Uterus (tissue), 4 donors: ENCODE measurements around the gene POU2AF3. TPM values are rescaled to one million over a fixed set of nuclear protein-coding genes. Genes with fewer than 3 reads are reported as not detected.

Experiments
- DNase-seq, 2 donors: peaks; one replicate each; pipeline ENCODE4 v3.0.0-alpha.2; 2019 to 2020
- H3K27ac ChIP-seq, 2 donors: fragments of 200-600 bp; sonication (generic); 1 replicate in 1 of 2; 2 replicates in 1 of 2; pipeline ENCODE4 v1.5.1; 2016 to 2018
- H3K27me3 ChIP-seq, 2 donors: fragments of 200-600 bp; sonication (generic); one replicate each; pipeline ENCODE4 v1.5.1; 2018 to 2019; ENCODE audit warnings: control low read depth in 1 of 2
- H3K36me3 ChIP-seq, 2 donors: fragments of 200-600 bp; sonication (generic); one replicate each; pipeline ENCODE4 v1.5.1; 2019; ENCODE audit warnings: control low read depth in 1 of 2
- H3K4me1 ChIP-seq, 2 donors: fragments of 200-600 bp; sonication (generic); one replicate each; pipeline ENCODE4 v1.5.1; 2018 to 2019; ENCODE audit warnings: control low read depth in 1 of 2
- H3K4me3 ChIP-seq, 2 donors: fragments of 200-600 bp; sonication (generic); 1 replicate in 1 of 2; 2 replicates in 1 of 2; pipeline ENCODE4 v1.5.1; 2018 to 2019; ENCODE audit warnings: mild to moderate bottlenecking in 1 of 2
- H3K9me3 ChIP-seq, 2 donors: fragments of 200-600 bp; sonication (generic); one replicate each; pipeline ENCODE4 v1.5.1; 2019; ENCODE audit warnings: control low read depth in 1 of 2
- CTCF ChIP-seq, 4 experiments: fragments of 200-600 bp in 2 of 4; fragments of 450-650 bp in 2 of 4; sonication (generic) in 2 of 4; IDR thresholded peaks; one replicate each; pipeline ENCODE4 v1.5.1; 2016 to 2019; ENCODE audit warnings: antibody characterized with exemption in 4 of 4, mild to moderate bottlenecking in 2 of 4, moderate library complexity in 1 of 4
- POLR2A ChIP-seq, 2 donors: fragments of 450-650 bp; IDR thresholded peaks; one replicate each; pipeline ENCODE4 v1.6.1; 2016; ENCODE audit warnings: antibody characterized with exemption in 2 of 2, mild to moderate bottlenecking in 1 of 2, moderate library complexity in 1 of 2
- intact Hi-C: fragments of 100-400 bp; cut with DNase I; formaldehyde crosslinking; loops from one replicate; pipeline ENCODE4 v1.15.1; 2023; ENCODE audit warnings: low total_unique reads
- total RNA-seq, 4 donors: library from RNA; depleted of rRNA in 3 of 4; stranded (reverse); fragments of >200 nt in 3 of 4; gene quantifications; one replicate each; pipeline versions ENCODE4 v1.1.0 to v1.2.4, GENCODE V29; 2014 to 2023
- donor health status: DM: yes; HTN: yes; CAD: no.

Gene POU2AF3
- total RNA-seq, 4 donors from 2014 or later = 0.97 to 13.2 (median 6.2) TPM

GRCh38 chr11:111331711-111332479 lies 33.5 kb downstream of the POU2AF3 start:
- Histone ChIP-seq H3K9me3 (no peaks in the 10 kb centered on the region), H3K4me1 (peaks cover 0 to 8% of the 10 kb centered on the region in 2 donors), H3K36me3 (no peaks in the 10 kb centered on the region), H3K4me3 (no peak overlapping the region), H3K27me3 (no peaks in the 10 kb centered on the region), H3K27ac (peak overlapping the region; percentile 64 to 81)
- no peak for DNase-seq
- intact Hi-C loops = no loop called here
- TF ChIP-seq POLR2A (IDR thresholded peaks at IDR 0.05) = no peak
- TF ChIP-seq CTCF (IDR thresholded peaks at IDR 0.05) = no peak

GRCh38 chr11:111334532-111335502 lies 36.5 kb downstream of the POU2AF3 start:
- intact Hi-C loops = no loop called here
- no peak for TF ChIP-seq POLR2A (IDR thresholded peaks at IDR 0.05)
- TF ChIP-seq CTCF (IDR thresholded peaks at IDR 0.05) = no peak
- Histone ChIP-seq H3K27me3 (no peaks in the 10 kb centered on the region), H3K36me3 (no peaks in the 10 kb centered on the region), H3K4me3 (no peak overlapping the region), H3K4me1 (peaks cover 0 to 8% of the 10 kb centered on the region in 2 donors), H3K9me3 (no peaks in the 10 kb centered on the region), H3K27ac (no peak overlapping the region)
- no peak for DNase-seq

- intact Hi-C loops = no loop called here
- Histone ChIP-seq H3K27me3 (no peaks in the 10 kb centered on the region), H3K27ac (no peak overlapping the region), H3K4me3 (no peak overlapping the region), H3K4me1 (peaks cover 0 to 8% of the 10 kb centered on the region in 2 donors), H3K9me3 (no peaks in the 10 kb centered on the region), H3K36me3 (no peaks in the 10 kb centered on the region)
- no peak for TF ChIP-seq CTCF (IDR thresholded peaks at IDR 0.05)
- TF ChIP-seq POLR2A (IDR thresholded peaks at IDR 0.05) = no peak
- DNase-seq = no peak
Observed at GRCh38 chr11:111335549-111335948, 37.2 kb downstream of the POU2AF3 start.

GRCh38 chr11:111336062-111336461 lies 37.7 kb downstream of the POU2AF3 start:
- no peak for TF ChIP-seq CTCF (IDR thresholded peaks at IDR 0.05)
- no peak for TF ChIP-seq POLR2A (IDR thresholded peaks at IDR 0.05)
- Histone ChIP-seq H3K9me3 (no peaks in the 10 kb centered on the region), H3K36me3 (no peaks in the 10 kb centered on the region), H3K27me3 (no peaks in the 10 kb centered on the region), H3K27ac (no peak overlapping the region), H3K4me1 (peaks cover 0 to 8% of the 10 kb centered on the region in 2 donors), H3K4me3 (no peak overlapping the region)
- intact Hi-C loops = no loop called here
- no peak for DNase-seq
